GM21786 (cell line): Measurements from ENCODE around the gene PAIP2.
"Not testable (repeated sequence)": the region's sequence is repeated elsewhere in the genome, so short reads cannot be mapped to it uniquely, and the experiment has no call there.

Source experiments
- ATAC-seq: cut with Tn5 transposase; IDR thresholded peaks from one replicate; pipeline ENCODE4 v1.9.1; 2021; ENCODE audit not compliant: unreplicated experiment

The PAIP2 gene

DNA sequence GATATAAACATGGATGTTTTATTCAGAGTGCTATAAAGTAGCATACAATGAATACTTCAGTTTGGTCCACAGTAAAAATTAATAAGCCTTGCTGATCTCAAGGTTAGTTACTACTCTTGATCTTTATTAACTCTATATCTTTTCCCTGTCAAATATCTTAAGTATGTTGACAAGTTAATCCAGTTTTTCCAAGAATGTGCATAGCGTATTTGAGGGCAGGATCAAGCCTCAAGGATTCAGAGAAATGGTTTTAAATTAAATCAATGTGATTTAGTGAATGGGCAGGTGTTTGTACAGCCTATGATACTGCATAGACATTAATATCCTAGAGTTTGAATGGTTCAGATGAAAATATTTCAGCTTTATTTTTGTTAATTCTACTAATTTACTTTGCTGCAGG, 27.4 kb upstream of the PAIP2 start:
- no peak for ATAC-seq

DNA sequence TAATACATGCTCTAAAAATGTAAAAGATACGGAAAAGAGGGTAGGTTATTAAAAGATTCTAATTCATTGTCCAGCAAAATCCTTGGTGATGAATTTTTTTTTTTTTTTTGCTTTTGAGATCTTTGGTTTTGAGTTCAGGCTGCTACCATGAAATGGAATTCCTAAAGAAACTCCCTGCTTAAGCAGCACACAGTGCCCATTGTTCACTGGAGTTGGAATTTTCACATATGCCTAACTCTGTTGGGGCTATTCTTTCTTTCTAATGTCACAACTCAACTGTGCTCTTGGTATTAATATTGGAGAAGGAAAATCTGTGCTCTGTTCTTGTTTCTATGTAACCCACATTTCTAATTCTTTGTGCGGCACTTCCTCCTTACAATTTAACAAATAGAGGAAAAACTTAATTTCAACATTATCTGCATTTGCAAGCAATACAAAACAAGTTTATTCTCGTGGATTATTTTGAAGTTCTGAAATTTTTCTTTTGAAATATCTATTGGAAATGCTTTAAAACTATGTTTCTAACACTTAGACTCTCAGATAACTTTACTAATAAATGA, 26.5 kb upstream of the PAIP2 start:
- ATAC-seq: no peak

DNA sequence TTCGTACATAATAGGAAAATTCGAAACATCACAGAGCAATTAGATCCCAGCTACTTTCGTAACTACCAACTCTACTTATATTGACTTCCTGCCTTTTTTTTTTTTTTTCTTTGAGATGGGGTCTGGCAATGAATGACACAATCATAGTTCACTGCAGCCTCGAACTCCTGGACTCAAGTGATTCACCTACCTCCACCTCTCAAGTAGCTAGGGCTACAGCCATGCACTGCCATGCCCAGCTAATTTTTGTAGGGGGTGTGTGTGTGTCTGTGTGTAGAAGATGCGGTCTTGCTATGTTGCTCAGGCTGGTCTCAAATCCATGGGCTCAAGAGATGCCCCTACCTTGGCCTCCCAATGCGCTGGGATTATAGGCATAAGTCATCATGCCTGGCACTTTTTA, 5.8 kb upstream of the PAIP2 start:
- no peak for ATAC-seq

DNA sequence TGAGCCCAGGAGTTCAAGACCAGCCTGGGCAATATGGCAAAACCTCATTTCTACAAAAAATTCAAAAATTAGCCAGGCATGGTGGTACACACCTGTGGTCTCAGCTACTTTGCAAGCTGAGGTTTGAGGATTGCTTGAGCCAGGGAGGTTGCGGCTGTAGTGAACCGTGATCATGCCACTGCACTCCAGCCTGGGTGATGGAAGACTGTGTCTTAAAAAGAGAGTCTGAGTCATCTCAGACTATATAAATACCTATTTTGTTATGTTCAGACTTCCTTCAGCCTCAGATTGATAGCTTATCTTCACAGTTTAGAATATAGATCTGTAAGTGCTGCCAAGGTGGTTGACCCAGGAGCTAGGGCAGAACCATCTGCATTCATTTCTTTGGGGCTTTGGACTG, 1.6 kb upstream of the PAIP2 start:
- ATAC-seq: no peak

DNA sequence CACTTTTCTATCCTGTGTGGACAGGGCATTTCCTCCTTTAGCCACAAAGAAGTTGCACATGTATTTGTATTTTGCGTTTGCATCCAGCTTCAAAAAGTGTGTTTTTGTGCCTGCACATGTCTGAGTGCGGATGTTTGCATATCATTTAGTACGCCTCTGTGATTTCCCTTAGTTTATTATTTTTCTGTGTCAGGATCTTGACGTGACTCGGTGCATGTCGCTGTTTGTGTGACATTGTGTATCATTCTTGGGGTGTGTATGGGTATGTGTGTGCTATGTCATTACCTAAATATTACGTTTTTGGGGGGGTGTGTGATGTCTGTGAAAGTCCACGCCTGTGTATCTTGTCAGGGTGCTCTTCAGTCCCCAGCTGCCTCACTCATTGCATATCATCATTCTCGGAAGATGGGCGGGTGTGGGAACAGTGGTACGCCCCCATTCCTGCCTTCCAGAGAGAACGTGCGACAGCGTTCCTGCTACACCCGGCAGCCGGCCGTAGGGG, 416 bp upstream of the PAIP2 start:
- no peak for ATAC-seq

DNA sequence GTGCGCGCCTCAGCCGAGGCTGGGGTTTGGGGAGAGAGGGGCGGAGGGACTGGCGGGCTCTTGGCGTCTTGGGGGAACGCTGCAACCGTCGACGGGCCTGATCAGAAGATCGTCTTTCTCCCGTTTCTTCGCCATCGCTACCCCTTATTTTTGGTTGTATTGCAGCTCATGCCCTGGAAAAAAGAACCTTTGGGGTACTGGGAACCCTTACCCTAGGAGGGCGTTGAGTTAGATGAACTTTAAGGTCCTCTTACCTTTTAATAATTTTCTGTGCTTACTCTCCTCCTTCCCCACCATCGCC, 719 bp downstream of the PAIP2 start:
- ATAC-seq: peak; percentile 37

DNA sequence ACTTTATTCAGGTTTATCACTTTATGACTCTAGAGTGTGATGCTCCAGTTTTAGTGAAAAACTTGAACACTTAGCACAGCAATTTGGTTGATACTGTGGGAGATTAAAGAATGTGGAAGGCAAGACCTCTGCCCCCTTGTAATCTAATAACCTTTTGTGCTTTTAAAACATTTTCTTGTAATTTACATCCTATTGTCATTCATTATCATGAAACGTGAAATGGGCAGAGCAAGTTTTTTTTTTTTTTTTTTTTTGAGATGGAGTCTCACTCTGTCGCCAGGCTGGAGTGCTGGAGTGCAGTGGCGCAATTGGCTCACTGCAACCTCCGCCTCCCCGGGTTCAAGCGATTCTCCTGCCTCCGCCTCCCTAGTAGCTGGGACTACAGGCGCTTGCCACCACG, 1.8 kb downstream of the PAIP2 start:
- no peak for ATAC-seq

DNA sequence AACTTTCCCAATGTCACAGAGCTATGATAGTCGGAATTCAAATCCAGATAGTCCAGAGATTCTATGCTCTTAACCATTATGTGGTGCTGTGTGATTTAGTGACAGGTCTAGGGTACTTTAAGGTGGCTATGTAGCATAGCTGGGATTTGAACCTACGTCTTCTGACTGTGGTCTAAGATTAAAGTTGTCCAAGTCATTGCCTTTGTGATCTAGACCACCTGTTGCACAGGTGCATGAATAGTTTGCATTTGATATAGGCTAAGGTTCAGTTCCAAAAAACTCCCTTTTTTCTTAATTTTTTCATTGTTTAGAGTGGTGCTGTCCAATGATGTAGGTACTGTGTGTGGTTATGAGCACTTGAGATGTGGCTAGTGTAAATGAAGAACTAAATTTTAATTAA, 2.5 kb downstream of the PAIP2 start:
- ATAC-seq: no peak

DNA sequence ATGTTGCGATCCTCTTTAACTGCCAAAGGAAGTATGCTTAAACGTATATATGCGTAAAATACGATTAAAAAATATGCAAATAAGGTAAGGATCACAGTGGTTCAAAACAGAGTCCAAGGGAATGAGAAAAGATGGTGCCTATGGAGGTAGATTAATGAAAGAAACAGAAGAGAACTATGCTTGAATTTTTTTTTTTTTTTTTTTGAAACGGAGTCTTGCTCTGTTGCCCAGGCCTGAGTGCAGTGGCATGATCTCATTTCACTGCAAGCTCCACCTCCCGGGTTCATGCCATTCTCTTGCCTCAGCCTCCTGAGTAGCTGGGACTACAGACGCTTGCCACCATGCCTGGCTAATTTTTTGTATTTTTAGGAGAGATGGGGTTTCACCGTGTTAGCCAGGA, 3.8 kb downstream of the PAIP2 start:
- ATAC-seq: not testable (repeated sequence)

DNA sequence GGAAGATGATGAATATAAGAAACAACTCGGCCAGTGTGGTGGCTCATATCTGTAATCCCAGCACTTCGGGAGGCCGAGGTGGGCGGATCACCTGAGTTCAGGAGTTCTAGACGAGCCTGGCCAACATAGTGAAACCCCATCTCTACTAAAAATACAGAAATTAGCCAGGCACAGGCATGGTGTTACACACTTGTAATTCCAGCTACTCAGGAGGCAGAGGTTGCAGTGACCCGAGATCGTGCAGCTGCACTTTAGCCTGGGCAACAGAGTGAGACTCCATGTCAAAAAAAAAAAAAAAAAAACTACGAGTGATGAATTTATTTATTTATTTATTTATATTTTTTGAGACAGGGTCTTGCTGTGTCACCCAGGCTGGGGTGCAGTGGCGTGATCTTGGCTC, 6.2 kb downstream of the PAIP2 start:
- ATAC-seq: not testable (repeated sequence)

DNA sequence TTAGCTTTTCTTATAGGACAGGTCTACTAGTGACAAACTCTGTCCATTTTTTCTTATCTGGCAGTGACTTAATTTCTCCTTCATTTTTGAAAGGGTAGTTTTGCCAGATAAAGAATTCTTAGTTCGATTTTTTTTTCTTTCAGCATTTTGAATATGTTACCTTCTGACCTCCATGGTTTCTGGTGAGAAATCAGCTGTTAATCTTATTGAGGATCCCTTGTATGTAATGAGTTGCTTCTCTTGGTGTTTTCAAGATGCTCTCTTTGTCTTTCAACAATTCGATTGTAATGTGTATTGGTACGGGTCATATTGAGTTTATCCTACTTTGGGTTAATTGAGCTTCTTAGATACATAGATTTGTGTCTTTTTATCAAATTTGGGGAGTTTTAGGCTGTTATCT, 12.5 kb downstream of the PAIP2 start:
- no peak for ATAC-seq

DNA sequence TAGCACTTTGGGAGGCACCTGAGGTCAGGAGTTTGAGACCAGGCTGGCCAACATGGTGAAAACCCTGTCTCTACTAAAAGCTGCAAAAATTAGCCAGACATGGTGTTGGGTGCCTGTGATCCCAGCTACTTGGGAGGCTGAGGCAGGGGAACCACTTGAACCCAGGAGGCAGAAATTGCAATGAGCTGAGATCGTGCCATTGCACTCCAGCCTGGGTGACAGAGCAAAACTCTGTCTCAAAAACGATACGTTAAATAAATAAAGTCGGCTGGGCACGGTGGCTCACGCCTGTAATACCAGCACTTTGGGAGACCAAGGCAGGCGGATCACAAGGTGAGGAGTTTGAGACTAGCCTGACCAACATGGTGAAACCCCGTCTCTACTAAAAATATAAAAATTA, 14.2 kb downstream of the PAIP2 start:
- not testable (repeated sequence) for ATAC-seq

DNA sequence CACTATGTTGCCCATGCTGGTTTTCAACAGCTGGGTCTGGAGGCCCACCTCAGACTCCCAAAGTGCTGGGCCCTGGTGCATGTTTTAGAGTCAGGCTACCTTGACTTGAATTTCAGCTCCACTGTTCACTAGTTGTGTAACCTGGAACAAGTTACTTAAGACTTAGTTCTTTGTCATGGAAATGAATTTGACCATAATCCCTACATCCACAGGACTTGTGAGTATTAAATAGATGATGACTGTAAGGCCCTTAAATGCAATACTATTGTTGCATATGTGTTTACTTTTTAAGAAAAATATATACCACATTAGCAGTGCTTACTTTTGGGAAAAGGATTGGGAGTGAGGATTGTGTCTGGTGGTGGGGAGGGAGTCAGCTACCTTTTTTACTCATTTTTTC, 16.4 kb downstream of the PAIP2 start:
- ATAC-seq: no peak

DNA sequence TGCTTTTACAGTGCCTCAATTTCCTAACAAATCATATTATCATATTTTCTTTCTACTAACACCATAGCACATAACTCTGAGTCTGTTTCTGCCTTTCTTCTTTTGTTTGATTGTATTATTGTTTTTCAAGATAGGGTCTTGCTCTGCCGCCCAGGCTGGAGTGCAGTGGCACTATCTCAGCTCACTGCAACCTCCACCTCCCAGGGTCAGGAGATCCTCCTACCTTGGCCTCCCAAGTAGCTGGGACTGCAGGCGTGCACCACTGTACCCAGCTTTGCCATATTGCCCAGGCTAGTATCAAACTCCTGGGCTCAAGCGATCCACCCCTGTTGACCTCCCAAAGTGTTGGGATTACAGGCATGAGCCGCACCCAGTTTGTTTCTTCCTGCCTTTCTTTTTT, 18.7 kb downstream of the PAIP2 start:
- ATAC-seq: no peak

DNA sequence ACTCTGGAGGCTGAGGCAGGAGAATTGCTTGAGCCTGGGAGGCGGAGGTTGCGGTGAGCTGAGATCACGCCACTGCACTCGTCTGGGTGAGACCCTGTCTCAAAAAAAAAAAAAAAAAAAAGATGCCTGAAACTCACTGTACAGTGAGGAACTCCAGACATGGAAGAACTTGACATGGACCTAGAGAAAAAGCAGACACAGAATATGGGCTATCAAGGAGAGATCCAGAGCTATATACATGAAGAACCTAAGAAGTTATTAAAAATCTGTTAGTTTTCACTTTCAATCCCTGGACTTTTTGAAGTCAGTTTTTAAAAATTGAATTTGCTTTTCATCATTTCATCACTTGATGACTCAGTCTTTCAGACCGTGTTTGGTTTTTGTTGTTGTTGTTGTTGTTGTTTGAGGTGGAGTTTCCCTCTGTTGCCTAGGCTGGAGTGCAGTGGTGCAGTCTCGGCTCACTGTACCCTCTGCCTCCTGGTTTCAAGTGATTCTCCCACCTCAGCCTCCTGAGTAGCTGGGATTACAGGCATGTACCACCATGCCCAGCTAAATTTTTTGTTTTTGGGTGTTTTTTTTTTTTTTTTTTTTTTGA, 20.3 kb downstream of the PAIP2 start:
- no peak for ATAC-seq

DNA sequence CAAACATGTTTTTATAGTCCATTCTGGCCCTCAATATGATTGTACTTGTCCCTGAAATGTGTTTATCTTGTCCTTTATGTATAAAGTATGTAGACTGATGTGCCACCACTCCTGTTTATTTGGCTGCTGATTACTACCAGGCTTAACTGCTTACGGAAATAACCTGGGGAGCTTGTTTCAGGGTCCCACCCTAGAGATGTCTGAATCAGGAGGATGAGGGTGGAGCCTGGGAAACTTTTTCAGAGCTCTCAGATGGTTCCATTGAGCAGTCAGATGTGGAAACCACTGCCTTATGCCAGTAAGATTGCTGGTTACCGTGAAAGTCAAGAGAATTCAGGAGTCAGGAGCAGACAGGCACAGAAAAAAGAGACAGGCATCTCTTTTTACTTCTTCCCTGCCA, 22.3 kb downstream of the PAIP2 start:
- no peak for ATAC-seq

DNA sequence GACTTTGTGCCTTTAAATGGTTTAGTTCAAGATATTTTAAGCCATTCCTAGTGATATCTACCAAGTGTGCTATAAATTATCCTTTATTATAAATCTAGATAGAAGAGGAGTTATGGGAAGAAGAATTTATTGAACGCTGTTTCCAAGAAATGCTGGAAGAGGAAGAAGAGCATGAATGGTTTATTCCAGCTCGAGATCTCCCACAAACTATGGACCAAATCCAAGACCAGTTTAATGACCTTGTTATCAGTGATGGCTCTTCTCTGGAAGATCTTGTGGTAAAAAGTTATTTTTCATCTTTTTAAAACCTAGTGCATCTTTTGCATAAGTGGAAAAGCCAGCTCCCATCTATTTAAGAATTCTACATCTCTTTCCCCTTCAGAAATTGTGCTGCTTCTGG, 22.8 kb downstream of the PAIP2 start:
- no peak for ATAC-seq

DNA sequence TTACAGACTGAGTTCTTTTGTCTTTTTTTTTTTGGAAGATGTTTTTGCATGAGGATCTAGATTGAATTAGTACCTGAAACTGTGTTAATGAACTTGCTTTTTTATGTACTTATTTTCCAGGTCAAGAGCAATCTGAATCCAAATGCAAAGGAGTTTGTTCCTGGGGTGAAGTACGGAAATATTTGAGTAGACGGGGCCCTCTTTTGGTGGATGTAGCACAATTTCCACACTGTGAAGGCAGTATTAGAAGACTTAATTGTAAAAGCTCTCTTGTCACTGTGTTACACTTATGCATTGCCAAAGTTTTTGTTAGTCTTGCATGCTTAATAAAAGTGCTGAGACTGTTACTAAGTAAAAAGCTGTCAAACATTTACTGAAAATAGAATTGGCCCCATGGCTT, 27.0 kb downstream of the PAIP2 start:
- ATAC-seq: no peak

DNA sequence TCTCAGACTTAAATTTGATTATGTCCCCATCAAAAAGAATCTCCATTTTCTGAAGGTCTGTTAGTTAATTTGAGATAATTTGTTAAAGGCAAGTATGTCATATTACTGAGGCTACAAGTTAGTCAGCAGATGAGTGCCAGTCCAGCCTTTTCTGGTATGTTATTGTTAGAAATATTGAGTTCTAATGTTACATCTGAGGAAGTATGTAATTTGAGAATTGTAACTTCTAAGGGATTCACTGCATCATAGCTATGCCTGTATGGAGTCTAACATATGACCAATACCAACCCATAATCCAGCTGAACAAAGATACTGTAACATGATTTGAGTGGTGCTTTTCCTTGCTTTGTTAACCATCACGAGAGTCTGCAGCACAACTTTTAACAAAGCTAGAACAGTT, 27.5 kb downstream of the PAIP2 start:
- no peak for ATAC-seq

DNA sequence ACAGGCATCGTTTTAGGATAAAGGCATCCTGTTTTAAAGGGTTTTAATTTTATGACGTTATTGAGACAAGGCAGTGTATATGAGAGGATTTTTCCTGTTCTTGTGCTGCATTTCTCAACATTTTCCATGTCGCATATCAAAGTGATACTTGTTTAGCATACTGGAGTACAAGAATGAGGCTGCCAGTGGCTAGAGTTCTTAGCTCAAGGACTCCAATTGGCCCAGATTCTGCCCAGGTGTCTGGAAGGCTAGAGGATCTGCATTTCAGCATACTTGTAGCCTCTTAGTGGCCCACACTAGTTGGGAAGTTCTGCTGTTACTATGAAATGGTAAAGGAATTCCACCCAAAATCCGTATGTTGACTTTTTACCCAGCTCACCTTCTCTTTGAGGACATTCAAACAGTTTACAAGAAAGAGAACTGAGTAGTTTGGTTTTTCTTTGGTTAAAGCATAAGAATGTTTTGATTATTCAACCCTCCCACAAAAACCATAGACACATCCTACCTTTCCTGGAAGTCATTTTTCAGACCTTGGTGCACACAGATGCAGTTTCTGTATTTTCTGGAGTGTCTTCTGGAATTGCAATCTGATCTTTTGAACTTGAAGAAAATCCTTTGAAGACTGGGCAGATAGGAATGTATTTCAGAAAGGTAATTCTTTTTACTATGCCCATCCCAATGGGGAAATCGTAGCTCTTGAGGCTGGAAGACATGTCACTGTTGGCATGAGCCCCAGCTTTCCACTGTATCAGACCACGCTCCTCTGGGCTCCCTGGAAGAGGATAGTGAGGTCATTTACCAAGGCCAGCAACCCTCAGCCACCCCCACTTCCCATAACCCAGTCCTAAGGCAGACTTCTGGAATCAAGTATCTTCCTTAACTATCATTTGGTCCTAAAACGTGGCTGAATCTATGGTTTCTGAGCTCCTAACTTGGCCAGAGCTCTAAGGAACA, 30.1 kb downstream of the PAIP2 start:
- ATAC-seq: no peak

DNA sequence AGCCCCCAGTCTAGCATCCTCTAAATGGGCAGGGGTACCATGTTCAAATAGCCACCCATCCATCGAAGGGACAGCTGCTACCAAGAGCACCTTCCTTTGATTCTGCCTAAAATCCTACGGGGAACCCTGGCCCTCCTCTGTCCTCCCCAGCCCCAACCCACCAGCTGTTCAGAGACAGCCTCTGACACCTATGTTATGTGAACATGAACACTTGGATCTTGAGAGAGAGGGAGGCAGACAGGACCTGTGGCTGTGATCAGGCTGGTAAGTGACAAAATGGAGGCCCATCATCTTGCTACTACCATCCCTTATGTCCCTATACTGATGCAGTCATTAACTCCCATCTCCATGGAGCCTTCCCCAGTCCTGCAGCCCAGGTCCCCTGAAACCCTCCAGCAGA, 33.3 kb downstream of the PAIP2 start:
- ATAC-seq: no peak

DNA sequence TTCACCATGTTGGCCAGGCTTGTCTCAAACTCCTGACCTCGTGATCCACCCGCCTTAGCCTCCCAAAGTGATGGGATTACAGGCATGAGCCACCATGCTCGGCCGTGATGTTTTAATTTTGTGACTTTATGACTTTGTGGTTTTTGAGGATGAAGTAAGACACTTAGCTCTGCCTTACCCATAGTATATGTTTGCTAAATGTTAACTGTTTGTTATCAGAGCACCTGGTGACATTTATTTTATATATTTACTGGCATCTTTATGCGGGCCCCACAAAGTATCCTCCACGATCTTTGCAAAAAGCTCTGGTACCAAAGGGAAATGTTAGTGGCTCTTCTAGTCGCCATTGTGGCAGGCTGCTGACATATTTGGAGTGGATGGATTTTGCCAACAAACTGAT, 34.7 kb downstream of the PAIP2 start:
- ATAC-seq: no peak
